ENCODE data around the gene HBEGF.

Gene HBEGF

GRCh38 chr5:140286424-140286823 is 60.0 kb downstream of the HBEGF start:
- H3K36me3 ChIP-seq (ENCODE audit: control insufficient read depth in 4 of 4, insufficient read depth in 4 of 4, low read length in 3 of 4) = peaks cover 0 to 10% (median 2%) of the 10 kb centered on the region in 4 experiments
- 100% methylated on average over 1 of the region's 5 CpGs for WGBS (ENCODE audit: insufficient coverage)
- no peak overlapping the region for H3K27ac ChIP-seq (ENCODE audit: insufficient read depth in 1 of 2, low read depth in 1 of 2, low read length in 2 of 2, poor library complexity in 1 of 2, severe bottlenecking in 2 of 2)
- no peak for DNase-seq
- H3K4me1 ChIP-seq (ENCODE audit: control extremely low read depth in 1 of 4, control insufficient read depth in 4 of 4, insufficient read depth in 4 of 4, low read length in 3 of 4) = peaks cover 0 to 7% (median 1%) of the 10 kb centered on the region in 4 experiments
- no peak overlapping the region for H3K4me3 ChIP-seq (ENCODE audit: control insufficient read depth in 1 of 7, extremely low read depth in 1 of 7, insufficient read depth in 4 of 7, low read depth in 2 of 7, low read length in 6 of 7)
- H3K27me3 ChIP-seq (replicated peaks in 2 of 5; ENCODE audit: control insufficient read depth in 4 of 5, insufficient read depth in 5 of 5, low read length in 4 of 5) = no peaks in the 10 kb centered on the region
- H3K9me3 ChIP-seq (ENCODE audit: control extremely low read depth in 1 of 5, control insufficient read depth in 4 of 5, insufficient read depth in 2 of 5, low read depth in 1 of 5, low read length in 4 of 5) = no peaks in the 10 kb centered on the region
- ChIA-PET CTCF (interaction anchor here (1.5 to 2.1 kb wide), 2 partner anchors 11 to 41 kb away, joined by 3 to 6 read pairs; no protein-coding TSS in a partner anchor), POLR2A (no interaction called here)

- ChIA-PET POLR2A (no interaction called here), CTCF (interaction anchor here (0.9 to 3.7 kb wide), 2 partner anchors 40 to 68 kb away, joined by 3 to 17 read pairs; no protein-coding TSS in a partner anchor)
- Histone ChIP-seq H3K27me3 (replicated peaks in 2 of 5; ENCODE audit: control insufficient read depth in 4 of 5, insufficient read depth in 5 of 5, low read length in 4 of 5) (no peaks in the 10 kb centered on the region), H3K36me3 (ENCODE audit: control insufficient read depth in 4 of 4, insufficient read depth in 4 of 4, low read length in 3 of 4) (peaks cover 3 to 4% (median 3%) of the 10 kb centered on the region in 4 experiments), H3K4me3 (ENCODE audit: control insufficient read depth in 1 of 7, extremely low read depth in 1 of 7, insufficient read depth in 4 of 7, low read depth in 2 of 7, low read length in 6 of 7) (no peak overlapping the region), H3K27ac (ENCODE audit: insufficient read depth in 1 of 2, low read depth in 1 of 2, low read length in 2 of 2, poor library complexity in 1 of 2, severe bottlenecking in 2 of 2) (no peak overlapping the region), H3K9me3 (ENCODE audit: control extremely low read depth in 1 of 5, control insufficient read depth in 4 of 5, insufficient read depth in 2 of 5, low read depth in 1 of 5, low read length in 4 of 5) (no peaks in the 10 kb centered on the region), H3K4me1 (ENCODE audit: control extremely low read depth in 1 of 4, control insufficient read depth in 4 of 4, insufficient read depth in 4 of 4, low read length in 3 of 4) (peaks cover 0 to 7% (median 1%) of the 10 kb centered on the region in 4 experiments)
- WGBS (ENCODE audit: insufficient coverage) = 80% methylated on average over 1 of the region's 3 CpGs
- no peak for DNase-seq
Measured at GRCh38 chr5:140284013-140284412, 62.4 kb downstream of the HBEGF start.

Measured in common myeloid progenitor, CD34-positive (primary cell).